GM04503 (cell line): ENCODE results near the gene HERPUD2.
"Not testable (repeated sequence)": the region's sequence is repeated elsewhere in the genome, so short reads cannot be mapped to it uniquely, and the experiment has no call there.

ENCODE experiments used
- DNase-seq: peaks from one replicate; pipeline ENCODE4 v3.0.0-alpha.2; 2012; ENCODE audit warnings: low read depth

Gene HERPUD2

GRCh38 chr7:35604595-35604994, 90.3 kb downstream of the HERPUD2 start:
- no peak for DNase-seq

- DNase-seq, result no peak
Observed at GRCh38 chr7:35599645-35600044, 95.3 kb downstream of the HERPUD2 start.

- no peak for DNase-seq
Observed at GRCh38 chr7:35599061-35599460, 95.9 kb downstream of the HERPUD2 start.

GRCh38 chr7:35596061-35596460, 98.9 kb downstream of the HERPUD2 start:
- no peak for DNase-seq

- DNase-seq, result no peak
Observed at GRCh38 chr7:35593899-35594298, 101.0 kb downstream of the HERPUD2 start.

- no peak for DNase-seq
Observed at GRCh38 chr7:35588647-35589046, 106.3 kb downstream of the HERPUD2 start.

GRCh38 chr7:35584990-35585389, 109.9 kb downstream of the HERPUD2 start:
- DNase-seq, result no peak

GRCh38 chr7:35584533-35584932, 110.4 kb downstream of the HERPUD2 start:
- not testable (repeated sequence) for DNase-seq
